ENCODE measurements around the gene DVL2.

DVL2 gene

DNA sequence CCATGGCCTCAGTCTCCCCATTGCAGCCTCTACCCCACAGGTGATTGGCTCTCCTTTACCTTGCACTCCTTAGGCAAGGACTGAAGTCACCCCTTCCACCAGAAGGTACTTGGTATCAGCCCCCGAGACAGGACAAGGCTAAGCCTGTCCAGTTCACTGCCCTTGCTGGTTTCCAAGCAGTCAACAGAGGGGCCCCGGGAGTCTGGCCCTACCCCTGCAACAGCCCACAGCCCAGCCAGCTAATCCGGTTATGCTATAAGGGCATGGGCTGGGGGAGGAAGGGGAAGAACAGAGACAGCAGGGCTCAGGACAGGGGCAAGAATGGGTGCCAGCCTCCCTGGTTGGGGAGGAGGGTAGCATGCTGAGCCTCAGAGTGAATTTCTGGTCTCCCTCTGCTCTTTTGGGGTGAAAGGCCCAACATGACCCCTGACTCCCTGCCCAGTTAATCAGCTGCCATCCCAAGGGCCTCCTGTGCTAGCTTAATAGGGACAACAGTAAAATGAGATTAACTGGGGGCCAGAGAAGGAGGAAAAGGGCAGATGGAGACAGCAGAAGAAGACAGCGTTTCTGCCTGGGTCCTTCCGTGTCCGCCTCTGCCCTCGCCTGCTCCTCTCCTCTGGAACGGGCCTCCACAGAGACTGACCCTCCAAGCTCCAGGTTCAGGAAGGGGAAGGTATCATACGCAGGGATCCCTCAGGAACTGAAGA is 25.4 kb downstream of the DVL2 start:
- H3K4me3 ChIP-seq (ENCODE audit: low read depth, low read length) = no peak overlapping the region
- DNase-seq (ENCODE audit: low read depth) = no peak
- TF ChIP-seq, protein P1, sequence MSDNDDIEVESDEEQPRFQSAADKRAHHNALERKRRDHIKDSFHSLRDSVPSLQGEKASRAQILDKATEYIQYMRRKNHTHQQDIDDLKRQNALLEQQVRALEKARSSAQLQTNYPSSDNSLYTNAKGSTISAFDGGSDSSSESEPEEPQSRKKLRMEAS (IDR thresholded peaks at IDR 0.05; ENCODE audit: low read depth, low read length) = no peak
- TF ChIP-seq, protein P2, sequence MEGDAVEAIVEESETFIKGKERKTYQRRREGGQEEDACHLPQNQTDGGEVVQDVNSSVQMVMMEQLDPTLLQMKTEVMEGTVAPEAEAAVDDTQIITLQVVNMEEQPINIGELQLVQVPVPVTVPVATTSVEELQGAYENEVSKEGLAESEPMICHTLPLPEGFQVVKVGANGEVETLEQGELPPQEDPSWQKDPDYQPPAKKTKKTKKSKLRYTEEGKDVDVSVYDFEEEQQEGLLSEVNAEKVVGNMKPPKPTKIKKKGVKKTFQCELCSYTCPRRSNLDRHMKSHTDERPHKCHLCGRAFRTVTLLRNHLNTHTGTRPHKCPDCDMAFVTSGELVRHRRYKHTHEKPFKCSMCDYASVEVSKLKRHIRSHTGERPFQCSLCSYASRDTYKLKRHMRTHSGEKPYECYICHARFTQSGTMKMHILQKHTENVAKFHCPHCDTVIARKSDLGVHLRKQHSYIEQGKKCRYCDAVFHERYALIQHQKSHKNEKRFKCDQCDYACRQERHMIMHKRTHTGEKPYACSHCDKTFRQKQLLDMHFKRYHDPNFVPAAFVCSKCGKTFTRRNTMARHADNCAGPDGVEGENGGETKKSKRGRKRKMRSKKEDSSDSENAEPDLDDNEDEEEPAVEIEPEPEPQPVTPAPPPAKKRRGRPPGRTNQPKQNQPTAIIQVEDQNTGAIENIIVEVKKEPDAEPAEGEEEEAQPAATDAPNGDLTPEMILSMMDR (IDR thresholded peaks at IDR 0.05; ENCODE audit: low read depth, low read length) = no peak
- no peak for TF ChIP-seq MYC (IDR thresholded peaks at IDR 0.05; ENCODE audit: low read depth, low read length)
- TF ChIP-seq POLR2A (IDR thresholded peaks at IDR 0.05; ENCODE audit: extremely low read depth, insufficient read length) = no peak

DNA sequence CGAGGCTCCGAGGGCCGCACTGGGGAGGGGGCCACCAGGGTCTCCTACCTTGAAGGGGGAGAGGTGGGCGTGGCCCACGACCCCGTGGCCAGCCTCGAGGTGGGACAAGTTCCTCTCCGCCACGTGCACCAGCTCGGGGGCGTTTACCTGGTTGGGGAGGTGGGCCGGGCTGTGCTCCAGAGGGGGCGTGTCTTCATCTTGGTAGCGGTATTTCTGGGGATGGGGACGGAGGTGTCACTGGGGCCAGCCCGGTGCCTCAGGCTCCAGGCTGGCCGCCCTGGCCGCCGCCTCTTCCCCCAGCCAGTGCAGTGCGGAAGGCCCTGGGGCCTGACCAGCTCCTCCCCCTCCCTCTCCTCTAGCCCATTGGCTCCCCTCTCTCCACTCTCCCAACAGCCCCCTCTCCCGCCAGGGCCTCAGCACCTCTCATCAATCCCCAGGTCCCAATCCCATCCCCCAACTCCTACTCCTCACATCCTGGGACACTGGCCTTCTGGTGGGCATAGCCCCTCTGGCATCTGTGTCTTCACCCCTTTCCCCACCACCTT is 26.2 kb downstream of the DVL2 start:
- no peak overlapping the region for H3K4me3 ChIP-seq (ENCODE audit: low read depth, low read length)
- TF ChIP-seq POLR2A (IDR thresholded peaks at IDR 0.05; ENCODE audit: extremely low read depth, insufficient read length) (no peak), MYC (IDR thresholded peaks at IDR 0.05; ENCODE audit: low read depth, low read length) (no peak)
- TF ChIP-seq, protein P2 (IDR thresholded peaks at IDR 0.05; ENCODE audit: low read depth, low read length) = no peak
- DNase-seq (ENCODE audit: low read depth) = no peak

DNA sequence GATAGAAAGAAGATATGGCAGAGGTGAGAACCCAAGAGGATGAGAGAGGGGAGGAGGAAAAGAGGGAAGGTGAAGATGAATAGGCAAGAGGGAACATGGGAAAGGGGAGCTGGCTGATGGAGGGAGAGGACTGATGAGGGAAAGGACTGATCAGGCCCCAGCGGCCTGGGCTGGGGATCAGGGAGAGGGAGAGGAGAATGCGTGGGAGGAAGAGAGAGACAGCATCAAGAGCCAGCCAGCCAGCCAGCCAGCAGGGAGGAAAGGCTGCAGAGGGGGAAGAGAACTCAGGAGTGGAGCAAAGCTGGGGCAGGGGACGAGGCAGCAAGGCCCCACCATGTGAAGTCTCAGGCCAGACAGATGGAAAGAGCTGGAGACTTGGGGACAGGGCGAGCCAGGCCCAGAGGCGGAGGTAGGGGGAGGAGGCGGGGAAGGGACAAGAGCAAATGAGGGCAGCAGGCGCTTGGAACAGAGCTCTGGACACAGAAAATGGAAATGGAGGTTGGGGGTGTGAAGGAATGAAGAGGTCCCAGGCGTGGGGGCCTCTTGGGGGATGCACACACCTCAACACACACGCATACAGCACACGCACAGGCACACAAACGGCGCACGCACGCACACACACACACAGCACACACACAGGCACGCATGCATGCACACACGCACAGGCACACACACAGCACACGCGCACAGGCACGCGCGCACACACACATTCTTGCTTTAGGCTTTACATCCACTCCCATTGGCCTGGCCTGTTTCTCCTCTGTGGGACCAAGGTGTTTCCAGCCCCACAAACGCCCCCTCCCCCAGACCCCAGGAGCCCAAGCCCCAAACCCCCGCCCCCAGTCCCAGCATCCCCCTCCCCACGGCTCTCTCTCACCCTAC is 27.0 kb downstream of the DVL2 start:
- TF ChIP-seq MYC (IDR thresholded peaks at IDR 0.05; ENCODE audit: low read depth, low read length) (no peak), POLR2A (IDR thresholded peaks at IDR 0.05; ENCODE audit: extremely low read depth, insufficient read length) (no peak)
- TF ChIP-seq, protein P1 (IDR thresholded peaks at IDR 0.05; ENCODE audit: low read depth, low read length) = no peak
- TF ChIP-seq, protein P2 (IDR thresholded peaks at IDR 0.05; ENCODE audit: low read depth, low read length) = no peak
- DNase-seq (ENCODE audit: low read depth) = no peak
- no peak overlapping the region for H3K4me3 ChIP-seq (ENCODE audit: low read depth, low read length)

DNA sequence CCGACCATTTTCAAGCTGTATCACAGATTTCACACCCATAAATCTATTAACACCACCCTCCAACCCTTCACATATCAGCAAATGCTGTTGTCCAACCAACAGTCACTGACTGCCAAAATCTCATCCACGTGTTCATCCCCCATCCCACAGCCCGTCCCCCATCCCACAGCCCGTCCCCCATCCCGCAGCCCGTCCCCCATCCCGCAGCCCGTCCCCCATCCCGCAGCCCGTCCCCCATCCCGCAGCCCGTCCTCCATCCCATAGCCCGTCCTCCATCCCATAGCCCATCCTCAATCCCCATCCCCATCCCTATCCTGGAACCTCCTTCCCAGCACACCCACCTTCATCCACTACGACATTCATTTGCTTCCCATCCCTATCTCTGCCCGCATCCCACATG is 28.8 kb downstream of the DVL2 start:
- no peak overlapping the region for H3K4me3 ChIP-seq (ENCODE audit: low read depth, low read length)
- TF ChIP-seq POLR2A (IDR thresholded peaks at IDR 0.05; ENCODE audit: extremely low read depth, insufficient read length) (no peak), MYC (IDR thresholded peaks at IDR 0.05; ENCODE audit: low read depth, low read length) (no peak)
- TF ChIP-seq, protein P1 (IDR thresholded peaks at IDR 0.05; ENCODE audit: low read depth, low read length) = no peak
- TF ChIP-seq, protein P2 (IDR thresholded peaks at IDR 0.05; ENCODE audit: low read depth, low read length) = no peak

DNA sequence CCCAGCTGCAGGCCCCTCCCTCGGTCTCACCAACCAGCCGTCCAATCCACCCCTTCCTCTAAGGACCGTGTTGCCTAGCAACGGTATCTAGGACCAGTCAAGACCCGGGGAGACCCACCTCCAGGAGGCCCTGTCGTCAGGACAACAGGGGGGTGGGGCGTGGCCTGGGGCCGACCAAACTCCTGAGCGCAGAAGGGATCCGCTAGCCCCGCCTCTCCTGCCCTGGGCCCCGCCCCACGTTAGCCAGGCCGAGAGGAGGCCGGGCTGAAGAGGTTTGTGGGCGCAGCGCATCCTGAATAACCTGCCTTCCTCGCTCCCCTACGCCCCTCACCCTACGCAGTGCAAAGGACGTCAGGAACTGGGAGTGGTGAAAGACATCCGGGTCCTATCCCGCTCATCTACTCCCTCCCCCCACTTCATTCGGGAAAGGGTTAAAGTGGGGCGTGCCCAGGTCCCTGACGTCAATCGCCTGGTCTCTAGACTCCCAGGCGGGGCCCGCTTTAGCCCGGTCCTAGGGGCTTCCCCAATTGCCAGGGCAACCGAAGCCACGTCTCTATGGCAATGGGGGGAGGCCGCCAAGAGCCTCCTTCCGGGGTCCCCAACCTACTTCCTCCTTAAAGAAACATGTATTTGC is 29.4 kb downstream of the DVL2 start:
- TF ChIP-seq POLR2A (IDR thresholded peaks at IDR 0.05; ENCODE audit: extremely low read depth, insufficient read length) (no peak), MYC (IDR thresholded peaks at IDR 0.05; ENCODE audit: low read depth, low read length) (no peak)
- TF ChIP-seq, protein P2 (IDR thresholded peaks at IDR 0.05; ENCODE audit: low read depth, low read length) = no peak
- TF ChIP-seq, protein P1 (IDR thresholded peaks at IDR 0.05; ENCODE audit: low read depth, low read length) = no peak
- peak; percentile 8 for DNase-seq (ENCODE audit: low read depth)
- no peak overlapping the region for H3K4me3 ChIP-seq (ENCODE audit: low read depth, low read length)

More for the DNA sequence above, 28.8 kb downstream of the DVL2 start:
- no peak for DNase-seq (ENCODE audit: low read depth)

All from NB4 (cell line).